GM12873 (cell line): ENCODE measurements around the gene SDF4.

Experiments
- TF ChIP-seq, protein P1 (sequence below): IDR thresholded peaks from 2 replicates; pipeline ENCODE4 v1.5.1; 2012; ENCODE audit warnings: low read depth, mild to moderate bottlenecking, moderate library complexity, low read length, control low read depth; ENCODE audit not compliant: insufficient read depth; ENCODE audit errors: missing control alignments

Gene SDF4

DNA sequence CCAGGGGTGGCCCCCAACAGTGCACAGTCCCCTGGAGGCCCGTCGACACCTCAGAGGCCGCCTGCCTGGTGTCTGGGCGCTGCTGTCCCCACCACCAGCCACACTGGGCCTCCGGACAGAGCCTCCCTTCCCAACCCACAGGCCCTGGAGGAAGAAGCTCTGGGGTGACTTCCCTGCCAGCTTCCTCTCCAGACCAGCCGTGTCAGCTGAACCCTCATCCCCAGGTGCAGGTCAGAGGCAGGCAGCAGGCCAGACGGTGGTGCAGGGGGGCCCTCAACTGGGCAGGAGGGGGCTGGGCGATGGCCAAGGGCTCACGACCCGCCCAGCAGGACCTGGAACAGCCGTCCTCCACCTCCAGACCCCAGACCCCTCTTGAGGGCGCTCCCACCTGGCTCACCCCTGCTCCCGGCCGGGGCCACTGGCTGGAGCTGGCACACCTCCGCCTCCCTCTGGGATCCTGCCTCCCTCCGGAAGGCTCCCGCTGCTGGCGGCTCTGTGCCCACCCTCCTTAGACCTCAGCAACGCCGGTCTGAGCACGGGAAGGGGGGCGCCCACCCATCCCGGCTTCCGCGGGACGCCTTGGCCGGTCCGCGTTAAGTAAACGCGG, 25.9 kb downstream of the SDF4 start:
- TF ChIP-seq, protein P1, sequence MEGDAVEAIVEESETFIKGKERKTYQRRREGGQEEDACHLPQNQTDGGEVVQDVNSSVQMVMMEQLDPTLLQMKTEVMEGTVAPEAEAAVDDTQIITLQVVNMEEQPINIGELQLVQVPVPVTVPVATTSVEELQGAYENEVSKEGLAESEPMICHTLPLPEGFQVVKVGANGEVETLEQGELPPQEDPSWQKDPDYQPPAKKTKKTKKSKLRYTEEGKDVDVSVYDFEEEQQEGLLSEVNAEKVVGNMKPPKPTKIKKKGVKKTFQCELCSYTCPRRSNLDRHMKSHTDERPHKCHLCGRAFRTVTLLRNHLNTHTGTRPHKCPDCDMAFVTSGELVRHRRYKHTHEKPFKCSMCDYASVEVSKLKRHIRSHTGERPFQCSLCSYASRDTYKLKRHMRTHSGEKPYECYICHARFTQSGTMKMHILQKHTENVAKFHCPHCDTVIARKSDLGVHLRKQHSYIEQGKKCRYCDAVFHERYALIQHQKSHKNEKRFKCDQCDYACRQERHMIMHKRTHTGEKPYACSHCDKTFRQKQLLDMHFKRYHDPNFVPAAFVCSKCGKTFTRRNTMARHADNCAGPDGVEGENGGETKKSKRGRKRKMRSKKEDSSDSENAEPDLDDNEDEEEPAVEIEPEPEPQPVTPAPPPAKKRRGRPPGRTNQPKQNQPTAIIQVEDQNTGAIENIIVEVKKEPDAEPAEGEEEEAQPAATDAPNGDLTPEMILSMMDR, result no peak

DNA sequence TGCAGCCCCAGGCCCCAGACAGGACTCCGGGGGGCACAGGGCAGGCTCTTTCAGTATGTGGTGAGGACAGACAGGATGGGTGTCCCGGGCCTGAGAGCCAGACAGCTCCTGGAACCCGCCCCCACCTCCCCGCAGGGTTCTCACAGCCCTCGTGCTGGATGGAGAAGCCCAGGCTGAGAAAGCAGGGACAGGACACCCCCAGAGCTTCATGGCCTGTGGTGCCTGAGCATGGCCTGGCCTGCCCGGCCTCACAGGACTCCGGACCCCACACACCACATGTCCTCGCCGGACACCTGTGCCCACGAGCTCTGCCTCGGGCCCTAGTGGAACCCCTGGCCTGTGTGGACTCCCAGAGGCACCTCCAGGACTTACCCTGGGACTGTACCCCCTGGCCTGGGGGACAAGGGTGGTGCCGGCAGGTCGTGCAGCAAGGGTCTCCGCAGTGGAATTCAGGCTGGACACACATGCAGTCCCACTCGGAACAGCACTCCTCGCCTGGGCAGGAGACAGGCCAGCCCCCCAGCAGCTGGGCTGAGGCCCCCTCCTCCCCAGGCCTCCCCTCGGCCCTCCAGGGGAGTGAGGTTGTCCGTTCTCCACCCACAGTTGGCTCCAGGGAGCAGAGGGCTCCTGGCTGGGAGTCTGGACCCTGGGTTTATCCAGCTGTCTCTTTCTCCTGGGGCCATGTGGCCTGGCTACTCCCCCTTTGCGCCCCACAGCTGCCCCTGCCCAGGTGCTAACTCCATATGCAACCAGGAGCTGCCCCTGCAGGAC, 26.6 kb downstream of the SDF4 start:
- TF ChIP-seq, protein P1, result no peak

DNA sequence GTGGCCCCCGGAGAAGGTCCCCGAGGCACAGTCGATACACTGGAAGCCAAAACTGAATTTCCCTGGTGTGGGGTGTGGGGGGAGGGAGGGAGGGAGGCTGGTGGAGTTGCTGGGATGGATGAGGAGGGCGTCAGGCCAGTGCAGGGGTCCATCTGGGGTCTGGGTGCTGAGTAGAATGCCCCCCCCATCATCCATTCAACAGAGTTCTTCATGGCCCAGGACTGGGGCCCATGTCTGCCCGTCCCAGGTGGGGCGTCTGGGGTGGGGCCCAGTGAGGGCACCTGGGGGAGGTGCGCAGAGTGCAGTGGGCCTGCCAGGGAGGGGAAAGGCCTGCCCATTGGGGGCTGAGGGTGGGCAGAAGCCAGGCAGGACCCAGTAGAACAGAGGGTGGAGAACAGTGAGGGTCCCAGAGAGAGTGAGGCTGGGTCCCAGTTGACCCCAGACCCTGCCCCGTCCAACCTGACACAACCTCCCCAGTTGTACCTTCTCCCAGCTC, 27.3 kb downstream of the SDF4 start:
- TF ChIP-seq, protein P1, result no peak

DNA sequence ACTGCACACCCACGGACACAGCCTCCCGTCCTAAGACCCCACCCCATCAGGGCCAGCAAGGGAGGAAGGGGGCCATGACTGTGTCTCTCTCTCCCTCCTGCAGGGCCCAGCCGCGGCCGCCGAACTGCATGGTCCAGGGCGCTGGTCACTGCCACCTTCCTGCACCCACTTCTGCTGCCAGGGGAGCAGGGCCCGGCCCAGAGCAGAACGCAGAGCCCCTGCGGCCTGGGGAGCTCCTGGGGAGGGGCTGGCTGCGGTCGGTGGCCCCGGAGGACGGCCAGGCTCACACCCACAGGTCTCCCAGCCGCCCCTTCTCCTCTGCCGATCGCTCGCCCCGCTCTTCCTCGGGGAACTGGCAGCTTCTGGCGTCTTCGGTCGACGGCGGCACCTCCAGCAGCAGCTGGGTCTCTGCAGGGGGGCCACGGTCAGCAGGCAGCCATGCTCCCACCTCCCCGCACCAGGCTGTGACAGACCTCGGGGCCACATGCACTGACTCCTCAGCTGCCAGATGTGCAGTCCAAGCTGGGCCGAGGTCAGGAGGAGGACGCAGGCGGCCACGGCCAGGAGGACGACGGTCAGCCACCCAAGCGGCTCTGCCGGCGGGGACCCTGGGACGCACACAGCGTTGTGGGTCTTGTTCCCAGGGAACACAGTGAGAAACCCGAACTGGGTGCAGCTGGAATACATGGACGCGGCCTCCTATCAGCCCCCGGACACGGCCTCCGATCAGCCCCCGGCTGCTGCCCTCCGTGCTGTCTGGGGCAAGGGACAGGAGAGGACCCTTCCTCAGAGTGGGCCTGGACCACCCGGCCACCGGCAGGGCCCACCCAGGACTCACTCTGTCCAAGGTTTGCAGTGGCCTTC, 28.0 kb downstream of the SDF4 start:
- TF ChIP-seq, protein P1, result no peak

DNA sequence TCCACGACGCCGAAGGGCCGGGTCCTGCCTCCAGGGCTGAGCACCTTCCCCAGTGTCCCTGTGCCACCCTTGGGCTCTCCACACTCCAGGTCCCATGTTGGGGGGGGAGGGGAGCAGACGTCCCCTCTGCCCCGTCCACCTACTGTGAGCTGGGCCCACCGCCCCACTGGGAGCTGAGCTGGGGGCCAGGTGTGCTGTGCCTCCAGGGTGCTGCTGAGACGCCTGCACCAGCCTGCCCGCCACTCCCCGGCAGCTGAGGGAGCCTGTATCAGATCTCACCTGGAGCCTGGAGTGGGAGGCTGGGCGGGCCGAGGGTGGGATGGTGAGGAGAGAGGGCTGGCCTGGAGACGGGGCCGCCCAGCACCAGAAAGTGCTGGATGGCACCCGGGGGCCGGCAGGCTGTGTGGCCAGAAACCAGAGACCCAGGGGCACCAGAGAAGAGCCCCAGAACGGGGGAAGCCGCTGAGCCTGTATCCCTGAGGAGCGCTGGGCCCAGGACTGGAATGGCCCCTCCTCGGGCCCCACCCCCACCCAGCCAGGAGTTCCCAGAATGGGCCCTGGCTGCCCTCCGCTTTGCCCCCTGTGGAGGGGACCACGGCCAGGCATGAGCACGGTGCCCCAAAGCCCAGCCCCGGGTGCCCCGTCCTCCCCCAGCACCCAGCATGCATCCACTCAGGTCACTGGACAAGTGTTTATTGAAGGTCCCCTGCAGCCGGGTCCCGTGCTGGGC, 28.8 kb downstream of the SDF4 start:
- TF ChIP-seq, protein P1, result no peak

DNA sequence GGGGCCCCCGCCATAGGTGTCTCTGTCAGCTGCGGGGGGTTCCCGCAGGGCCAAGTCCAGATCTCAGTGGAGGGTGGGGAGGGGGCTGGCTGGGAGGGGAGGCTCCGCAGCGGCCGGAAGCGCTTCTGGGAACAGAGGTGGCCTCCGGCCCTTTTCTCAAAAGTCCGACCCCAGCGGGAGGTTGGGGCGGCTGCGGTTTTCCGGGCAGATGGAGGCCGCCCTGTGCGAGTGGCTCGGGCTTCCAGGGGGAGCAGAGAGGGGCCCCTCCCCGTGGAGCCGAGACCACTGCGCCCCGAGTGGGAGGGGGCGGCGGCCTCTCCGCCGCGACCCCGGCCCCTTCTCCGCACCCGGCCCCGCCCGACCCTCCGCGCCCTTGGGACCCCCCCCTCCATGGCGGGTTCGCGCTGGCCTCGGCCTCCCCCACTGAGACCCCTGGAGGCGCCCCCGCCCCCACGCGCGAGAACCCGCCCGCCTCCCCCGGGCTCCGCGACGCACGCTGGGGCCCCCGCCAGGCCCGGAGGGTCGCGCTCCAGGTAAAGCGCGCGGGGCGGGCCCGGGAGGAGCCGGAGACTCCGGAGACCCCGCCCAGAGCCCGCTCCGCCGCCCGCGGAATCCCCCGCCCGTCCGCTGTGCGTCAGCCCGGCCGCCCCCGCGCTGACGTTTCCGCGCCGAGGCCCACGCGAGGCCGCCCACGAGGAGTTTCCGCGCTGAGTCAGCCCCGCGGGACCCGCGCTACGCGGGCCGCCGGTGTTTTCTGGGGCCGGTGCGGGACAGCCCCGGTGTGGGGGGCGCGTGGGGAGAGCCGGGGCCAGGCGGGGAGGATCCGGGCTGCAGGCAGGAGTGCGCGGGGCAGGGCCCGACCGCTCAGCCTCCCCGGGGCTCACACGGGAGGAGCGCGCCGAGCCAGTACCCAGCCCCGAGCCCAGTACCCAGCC, 30.7 kb downstream of the SDF4 start:
- TF ChIP-seq, protein P1, result no peak
